GM23338 (cell line): Measurements from ENCODE around the gene KRT17. TPM values are rescaled to one million over a fixed set of nuclear protein-coding genes. Genes with fewer than 3 reads are reported as not detected.
"Not testable (repeated sequence)": the region's sequence is repeated elsewhere in the genome, so short reads cannot be mapped to it uniquely, and the experiment has no call there.

Source experiments
- ATAC-seq: fragments of 200-7000 bp; cut with Tn5 transposase; 3 replicates; pipeline ENCODE4 v1.9.1; 2020
- DNase-seq: peaks from one replicate; pipeline ENCODE4 v3.0.0-alpha.2; 2015; ENCODE audit warnings: low spot score
- H2AFZ ChIP-seq: fragments of 200-600 bp; sonication (generic); 2 replicates; pipeline ENCODE4 v1.8.0; 2016; ENCODE audit warnings: antibody characterized with exemption, mild to moderate bottlenecking, moderate library complexity
- H3F3A ChIP-seq: fragments of 200-600 bp; sonication (generic); replicated peaks from 2 replicates; pipeline ENCODE4 v1.8.0; 2017; ENCODE audit warnings: antibody characterized with exemption, mixed run types, low read depth
- H3K27ac ChIP-seq: fragments of 200-600 bp; sonication (generic); 2 replicates; pipeline ENCODE4 v1.6.1; 2016; ENCODE audit warnings: low read depth
- H3K27me3 ChIP-seq: fragments of 200-600 bp; sonication (generic); 2 replicates; pipeline ENCODE4 v1.8.0; 2016; ENCODE audit warnings: mild to moderate bottlenecking, mixed run types, moderate library complexity; ENCODE audit not compliant: insufficient read depth
- H3K36me3 ChIP-seq: fragments of 200-600 bp; sonication (generic); 2 replicates; pipeline ENCODE4 v1.8.0; 2016; ENCODE audit warnings: mild to moderate bottlenecking; ENCODE audit not compliant: insufficient read depth
- H3K4me1 ChIP-seq: fragments of 200-600 bp; sonication (generic); 2 replicates; pipeline ENCODE4 v1.8.0; 2016; ENCODE audit warnings: mild to moderate bottlenecking, moderate library complexity; ENCODE audit not compliant: insufficient read depth
- H3K4me2 ChIP-seq: fragments of 200-600 bp; sonication (generic); 2 replicates; pipeline ENCODE4 v1.7.1; 2017; ENCODE audit warnings: mixed run types
- H3K4me3 ChIP-seq: fragments of 200-600 bp; sonication (generic); 2 replicates; pipeline ENCODE4 v1.6.1; 2016; ENCODE audit warnings: mixed run types
- H3K79me2 ChIP-seq: fragments of 200-600 bp; sonication (generic); replicated peaks from 2 replicates; pipeline ENCODE4 v1.8.0; 2017; ENCODE audit warnings: mild to moderate bottlenecking; ENCODE audit not compliant: insufficient read depth
- H3K9me2 ChIP-seq: fragments of 200-600 bp; sonication (generic); 2 replicates; pipeline ENCODE4 v1.8.0; 2017; ENCODE audit not compliant: insufficient read depth
- H4K20me1 ChIP-seq: fragments of 200-600 bp; sonication (generic); replicated peaks from 2 replicates; pipeline ENCODE4 v1.8.0; 2017; ENCODE audit warnings: mild to moderate bottlenecking; ENCODE audit not compliant: insufficient read depth
- H3K27ac Mint-ChIP-seq: 2 replicates; pipeline ENCODE4 v1.8.0; 2020; ENCODE audit warnings: inconsistent platforms, mild to moderate bottlenecking, moderate library complexity, mixed read lengths
- H3K27me3 Mint-ChIP-seq: 3 replicates; pipeline ENCODE4 v1.8.0; 2022; ENCODE audit warnings: low read depth, mild to moderate bottlenecking, moderate library complexity, mixed read lengths, inconsistent platforms; ENCODE audit not compliant: insufficient read depth, poor library complexity
- H3K36me3 Mint-ChIP-seq: 3 replicates; pipeline ENCODE4 v1.8.0; 2021; ENCODE audit warnings: low read depth, mild to moderate bottlenecking, inconsistent platforms, moderate library complexity, mixed read lengths
- H3K4me1 Mint-ChIP-seq: 3 replicates; pipeline ENCODE4 v1.8.0; 2020; ENCODE audit warnings: mild to moderate bottlenecking, inconsistent platforms, mixed read lengths
- H3K4me3 Mint-ChIP-seq: 3 replicates; pipeline ENCODE4 v1.8.0; 2021; ENCODE audit warnings: moderate library complexity, mild to moderate bottlenecking, inconsistent platforms, mixed read lengths
- H3K9me3 Mint-ChIP-seq: 3 replicates; pipeline ENCODE4 v1.8.0; 2020; ENCODE audit warnings: moderate library complexity, mild to moderate bottlenecking, inconsistent platforms, mixed read lengths
- CREB1 ChIP-seq: fragments of 250-450 bp; sonication (Bioruptor Pico); IDR thresholded peaks from 2 replicates; pipeline ENCODE4 v1.5.0; 2020; ENCODE audit warnings: low read depth, mild to moderate bottlenecking, moderate library complexity
- EZH2 ChIP-seq: fragments of 200-600 bp; sonication (generic); IDR thresholded peaks from one replicate; pipeline ENCODE4 v1.8.0; 2017; ENCODE audit warnings: antibody characterized with exemption, mild to moderate bottlenecking, low read depth; ENCODE audit not compliant: unreplicated experiment
- EZH2phosphoT487 ChIP-seq: fragments of 200-600 bp; sonication (generic); IDR thresholded peaks from one replicate; pipeline ENCODE4 v1.8.1; 2018; ENCODE audit warnings: antibody characterized with exemption; ENCODE audit not compliant: unreplicated experiment
- JUNB ChIP-seq: IDR thresholded peaks from one replicate; pipeline ENCODE4 v1.6.1; 2016; ENCODE audit warnings: antibody characterized with exemption; ENCODE audit not compliant: unreplicated experiment
- POLR2AphosphoS5 ChIP-seq: IDR thresholded peaks from 2 replicates; pipeline ENCODE4 v1.6.1; 2016; ENCODE audit warnings: antibody characterized with exemption, low read depth
- STAT1 ChIP-seq: IDR thresholded peaks from one replicate; pipeline ENCODE4 v1.6.1; 2016; ENCODE audit warnings: antibody characterized with exemption; ENCODE audit not compliant: unreplicated experiment
- ZNF331 ChIP-seq: fragments of 250-450 bp; sonication (Bioruptor Pico); IDR thresholded peaks from 2 replicates; pipeline ENCODE4 v1.5.0; 2020; ENCODE audit warnings: low read depth, mild to moderate bottlenecking, moderate library complexity
- polyA plus RNA-seq: library from polyadenylated mRNA; unstranded; fragments of >200 nt; fragmentation: Nextera tagmentation; extraction: Ambion mirVana; gene quantifications from 2 replicates; pipeline ENCODE4 v1.2.1, GENCODE V29; 2016
- total RNA-seq: library from RNA; depleted of rRNA; stranded (reverse); fragments of >200 nt; shearing (Covaris generic); gene quantifications from 2 replicates; pipeline ENCODE4 v1.2.3, GENCODE V29; 2014
- TF ChIP-seq, protein P1 (sequence below): IDR thresholded peaks from one replicate; pipeline ENCODE4 v1.6.1; 2018; ENCODE audit warnings: antibody characterized with exemption; ENCODE audit not compliant: unreplicated experiment
- TF ChIP-seq, protein P2 (sequence below): fragments of 250-450 bp; sonication (Bioruptor Pico); IDR thresholded peaks from 2 replicates; pipeline ENCODE4 v1.5.0; 2020; ENCODE audit warnings: mild to moderate bottlenecking, moderate library complexity
- TF ChIP-seq, protein P3 (sequence below): IDR thresholded peaks from 2 replicates; pipeline ENCODE4 v1.6.1; 2016; ENCODE audit warnings: antibody characterized with exemption

KRT17 gene
- total and polyA plus RNA-seq, 2 experiments from 2014 or later: 0.63 to 1.8 TPM

DNA sequence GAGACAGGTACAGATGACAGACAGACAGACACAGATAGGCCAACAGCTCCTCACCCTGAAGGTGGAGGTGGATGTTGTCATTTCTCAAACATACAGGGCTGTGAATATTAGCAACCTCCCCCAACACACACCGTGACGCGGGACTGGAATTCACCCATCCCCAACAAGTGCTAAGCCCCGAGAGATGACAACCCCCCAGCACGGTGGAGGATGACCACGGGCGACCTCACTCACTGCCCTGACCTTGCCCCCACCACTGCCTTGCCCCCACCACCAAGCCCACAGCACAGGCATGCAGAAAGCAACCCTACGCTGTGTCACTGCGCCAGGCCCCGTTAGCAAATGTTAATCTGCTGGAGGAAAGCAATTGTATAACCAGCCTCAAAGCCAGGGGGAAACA lies 4.9 kb upstream of the KRT17 start:
- DNase-seq: no peak
- no peak overlapping the region for H3K4me3 ChIP-seq
- H2AFZ ChIP-seq: no peak overlapping the region
- TF ChIP-seq, protein P1, sequence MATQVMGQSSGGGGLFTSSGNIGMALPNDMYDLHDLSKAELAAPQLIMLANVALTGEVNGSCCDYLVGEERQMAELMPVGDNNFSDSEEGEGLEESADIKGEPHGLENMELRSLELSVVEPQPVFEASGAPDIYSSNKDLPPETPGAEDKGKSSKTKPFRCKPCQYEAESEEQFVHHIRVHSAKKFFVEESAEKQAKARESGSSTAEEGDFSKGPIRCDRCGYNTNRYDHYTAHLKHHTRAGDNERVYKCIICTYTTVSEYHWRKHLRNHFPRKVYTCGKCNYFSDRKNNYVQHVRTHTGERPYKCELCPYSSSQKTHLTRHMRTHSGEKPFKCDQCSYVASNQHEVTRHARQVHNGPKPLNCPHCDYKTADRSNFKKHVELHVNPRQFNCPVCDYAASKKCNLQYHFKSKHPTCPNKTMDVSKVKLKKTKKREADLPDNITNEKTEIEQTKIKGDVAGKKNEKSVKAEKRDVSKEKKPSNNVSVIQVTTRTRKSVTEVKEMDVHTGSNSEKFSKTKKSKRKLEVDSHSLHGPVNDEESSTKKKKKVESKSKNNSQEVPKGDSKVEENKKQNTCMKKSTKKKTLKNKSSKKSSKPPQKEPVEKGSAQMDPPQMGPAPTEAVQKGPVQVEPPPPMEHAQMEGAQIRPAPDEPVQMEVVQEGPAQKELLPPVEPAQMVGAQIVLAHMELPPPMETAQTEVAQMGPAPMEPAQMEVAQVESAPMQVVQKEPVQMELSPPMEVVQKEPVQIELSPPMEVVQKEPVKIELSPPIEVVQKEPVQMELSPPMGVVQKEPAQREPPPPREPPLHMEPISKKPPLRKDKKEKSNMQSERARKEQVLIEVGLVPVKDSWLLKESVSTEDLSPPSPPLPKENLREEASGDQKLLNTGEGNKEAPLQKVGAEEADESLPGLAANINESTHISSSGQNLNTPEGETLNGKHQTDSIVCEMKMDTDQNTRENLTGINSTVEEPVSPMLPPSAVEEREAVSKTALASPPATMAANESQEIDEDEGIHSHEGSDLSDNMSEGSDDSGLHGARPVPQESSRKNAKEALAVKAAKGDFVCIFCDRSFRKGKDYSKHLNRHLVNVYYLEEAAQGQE: no peak
- TF ChIP-seq JUNB: no peak
- TF ChIP-seq EZH2: no peak
- TF ChIP-seq, protein P2, sequence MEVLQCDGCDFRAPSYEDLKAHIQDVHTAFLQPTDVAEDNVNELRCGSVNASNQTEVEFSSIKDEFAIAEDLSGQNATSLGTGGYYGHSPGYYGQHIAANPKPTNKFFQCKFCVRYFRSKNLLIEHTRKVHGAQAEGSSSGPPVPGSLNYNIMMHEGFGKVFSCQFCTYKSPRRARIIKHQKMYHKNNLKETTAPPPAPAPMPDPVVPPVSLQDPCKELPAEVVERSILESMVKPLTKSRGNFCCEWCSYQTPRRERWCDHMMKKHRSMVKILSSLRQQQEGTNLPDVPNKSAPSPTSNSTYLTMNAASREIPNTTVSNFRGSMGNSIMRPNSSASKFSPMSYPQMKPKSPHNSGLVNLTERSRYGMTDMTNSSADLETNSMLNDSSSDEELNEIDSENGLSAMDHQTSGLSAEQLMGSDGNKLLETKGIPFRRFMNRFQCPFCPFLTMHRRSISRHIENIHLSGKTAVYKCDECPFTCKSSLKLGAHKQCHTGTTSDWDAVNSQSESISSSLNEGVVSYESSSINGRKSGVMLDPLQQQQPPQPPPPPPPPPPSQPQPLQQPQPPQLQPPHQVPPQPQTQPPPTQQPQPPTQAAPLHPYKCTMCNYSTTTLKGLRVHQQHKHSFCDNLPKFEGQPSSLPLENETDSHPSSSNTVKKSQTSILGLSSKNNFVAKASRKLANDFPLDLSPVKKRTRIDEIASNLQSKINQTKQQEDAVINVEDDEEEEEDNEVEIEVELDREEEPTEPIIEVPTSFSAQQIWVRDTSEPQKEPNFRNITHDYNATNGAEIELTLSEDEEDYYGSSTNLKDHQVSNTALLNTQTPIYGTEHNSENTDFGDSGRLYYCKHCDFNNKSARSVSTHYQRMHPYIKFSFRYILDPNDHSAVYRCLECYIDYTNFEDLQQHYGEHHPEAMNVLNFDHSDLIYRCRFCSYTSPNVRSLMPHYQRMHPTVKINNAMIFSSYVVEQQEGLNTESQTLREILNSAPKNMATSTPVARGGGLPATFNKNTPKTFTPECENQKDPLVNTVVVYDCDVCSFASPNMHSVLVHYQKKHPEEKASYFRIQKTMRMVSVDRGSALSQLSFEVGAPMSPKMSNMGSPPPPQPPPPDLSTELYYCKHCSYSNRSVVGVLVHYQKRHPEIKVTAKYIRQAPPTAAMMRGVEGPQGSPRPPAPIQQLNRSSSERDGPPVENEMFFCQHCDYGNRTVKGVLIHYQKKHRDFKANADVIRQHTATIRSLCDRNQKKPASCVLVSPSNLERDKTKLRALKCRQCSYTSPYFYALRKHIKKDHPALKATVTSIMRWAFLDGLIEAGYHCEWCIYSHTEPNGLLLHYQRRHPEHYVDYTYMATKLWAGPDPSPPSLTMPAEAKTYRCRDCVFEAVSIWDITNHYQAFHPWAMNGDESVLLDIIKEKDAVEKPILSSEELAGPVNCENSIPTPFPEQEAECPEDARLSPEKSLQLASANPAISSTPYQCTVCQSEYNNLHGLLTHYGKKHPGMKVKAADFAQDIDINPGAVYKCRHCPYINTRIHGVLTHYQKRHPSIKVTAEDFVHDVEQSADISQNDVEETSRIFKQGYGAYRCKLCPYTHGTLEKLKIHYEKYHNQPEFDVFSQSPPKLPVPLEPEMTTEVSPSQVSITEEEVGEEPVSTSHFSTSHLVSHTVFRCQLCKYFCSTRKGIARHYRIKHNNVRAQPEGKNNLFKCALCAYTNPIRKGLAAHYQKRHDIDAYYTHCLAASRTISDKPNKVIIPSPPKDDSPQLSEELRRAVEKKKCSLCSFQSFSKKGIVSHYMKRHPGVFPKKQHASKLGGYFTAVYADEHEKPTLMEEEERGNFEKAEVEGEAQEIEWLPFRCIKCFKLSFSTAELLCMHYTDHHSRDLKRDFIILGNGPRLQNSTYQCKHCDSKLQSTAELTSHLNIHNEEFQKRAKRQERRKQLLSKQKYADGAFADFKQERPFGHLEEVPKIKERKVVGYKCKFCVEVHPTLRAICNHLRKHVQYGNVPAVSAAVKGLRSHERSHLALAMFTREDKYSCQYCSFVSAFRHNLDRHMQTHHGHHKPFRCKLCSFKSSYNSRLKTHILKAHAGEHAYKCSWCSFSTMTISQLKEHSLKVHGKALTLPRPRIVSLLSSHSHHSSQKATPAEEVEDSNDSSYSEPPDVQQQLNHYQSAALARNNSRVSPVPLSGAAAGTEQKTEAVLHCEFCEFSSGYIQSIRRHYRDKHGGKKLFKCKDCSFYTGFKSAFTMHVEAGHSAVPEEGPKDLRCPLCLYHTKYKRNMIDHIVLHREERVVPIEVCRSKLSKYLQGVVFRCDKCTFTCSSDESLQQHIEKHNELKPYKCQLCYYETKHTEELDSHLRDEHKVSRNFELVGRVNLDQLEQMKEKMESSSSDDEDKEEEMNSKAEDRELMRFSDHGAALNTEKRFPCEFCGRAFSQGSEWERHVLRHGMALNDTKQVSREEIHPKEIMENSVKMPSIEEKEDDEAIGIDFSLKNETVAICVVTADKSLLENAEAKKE (CRISPR knock-in tag): no peak
- TF ChIP-seq, protein P3, sequence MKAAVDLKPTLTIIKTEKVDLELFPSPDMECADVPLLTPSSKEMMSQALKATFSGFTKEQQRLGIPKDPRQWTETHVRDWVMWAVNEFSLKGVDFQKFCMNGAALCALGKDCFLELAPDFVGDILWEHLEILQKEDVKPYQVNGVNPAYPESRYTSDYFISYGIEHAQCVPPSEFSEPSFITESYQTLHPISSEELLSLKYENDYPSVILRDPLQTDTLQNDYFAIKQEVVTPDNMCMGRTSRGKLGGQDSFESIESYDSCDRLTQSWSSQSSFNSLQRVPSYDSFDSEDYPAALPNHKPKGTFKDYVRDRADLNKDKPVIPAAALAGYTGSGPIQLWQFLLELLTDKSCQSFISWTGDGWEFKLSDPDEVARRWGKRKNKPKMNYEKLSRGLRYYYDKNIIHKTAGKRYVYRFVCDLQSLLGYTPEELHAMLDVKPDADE: no peak
- no peak for TF ChIP-seq CREB1 (CRISPR knock-in tag)
- TF ChIP-seq EZH2phosphoT487: no peak
- no peak for TF ChIP-seq POLR2AphosphoS5
- TF ChIP-seq ZNF331 (CRISPR knock-in tag): no peak
- TF ChIP-seq STAT1: no peak
- H3K4me1 Mint-ChIP-seq: peaks cover 21% of the 10 kb centered on the region
- ATAC-seq: no peak
- H3K27ac ChIP-seq: no peak overlapping the region
- no peaks in the 10 kb centered on the region for H3K36me3 ChIP-seq
- peaks cover 6% of the 10 kb centered on the region; the same call in 1 of the 2 replicates for H3K4me1 ChIP-seq
- peaks cover 14% of the 10 kb centered on the region for H3K27me3 Mint-ChIP-seq
- H3K36me3 Mint-ChIP-seq: no peaks in the 10 kb centered on the region
- H3K4me2 ChIP-seq: no peak overlapping the region
- H3K27me3 ChIP-seq: no peaks in the 10 kb centered on the region
- H3K79me2 ChIP-seq: no peaks in the 10 kb centered on the region
- H3K4me3 Mint-ChIP-seq: no peak overlapping the region
- no peaks in the 10 kb centered on the region for H3K9me3 Mint-ChIP-seq
- no peaks in the 10 kb centered on the region for H3K9me2 ChIP-seq
- H3K27ac Mint-ChIP-seq: 0 out of 2 replicates have a peak overlapping the region, but pooled peaks have one; percentile 27
- H3F3A ChIP-seq: 0 out of 2 replicates have a peak, but pooled peaks cover 3% of the 10 kb centered on the region
- no peaks in the 10 kb centered on the region for H4K20me1 ChIP-seq

DNA sequence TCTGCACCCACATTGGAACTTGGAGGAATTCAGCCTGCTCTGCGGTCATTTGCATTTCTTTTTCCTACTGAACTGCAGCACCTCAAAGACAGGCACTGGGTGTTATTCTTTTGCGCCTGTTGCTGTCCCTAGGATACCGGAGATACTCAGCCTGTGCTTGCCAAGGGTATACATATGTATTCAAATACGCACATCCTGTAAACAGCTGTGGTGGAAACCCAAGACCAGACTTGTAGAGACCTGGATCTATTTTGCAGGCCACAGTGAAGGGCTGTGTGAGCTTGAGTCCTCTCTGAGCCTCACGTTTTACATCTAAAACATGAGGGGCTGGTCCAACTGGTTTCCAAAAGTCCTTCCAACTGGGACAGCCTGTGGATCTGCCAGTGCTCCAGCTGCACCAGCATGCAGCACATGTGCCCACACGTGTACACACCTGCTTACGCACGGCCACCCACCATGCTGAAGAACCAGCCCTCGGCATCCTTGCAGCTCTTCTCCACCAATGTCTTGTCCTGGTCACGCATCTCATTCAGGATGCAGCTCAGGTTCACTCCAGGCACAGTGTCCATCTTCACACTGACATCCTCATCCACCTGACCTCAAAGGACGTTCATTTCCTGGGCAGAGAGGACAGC lies 4.4 kb upstream of the KRT17 start:
- not testable (repeated sequence) for H3K4me1 ChIP-seq, H3F3A ChIP-seq, H3K9me2 ChIP-seq, H3K4me3 Mint-ChIP-seq, H3K79me2 ChIP-seq, H3K4me2 ChIP-seq, H2AFZ ChIP-seq, H3K4me3 ChIP-seq, ATAC-seq, H3K36me3 Mint-ChIP-seq, H3K36me3 ChIP-seq, DNase-seq, H3K27me3 ChIP-seq, H3K9me3 Mint-ChIP-seq, H3K27ac ChIP-seq, H3K27ac Mint-ChIP-seq, H4K20me1 ChIP-seq
- H3K4me1 Mint-ChIP-seq: peaks cover 21% of the 10 kb centered on the region
- peaks cover 14% of the 10 kb centered on the region for H3K27me3 Mint-ChIP-seq
